HG02798 (cell line): ENCODE measurements around the gene OSMR.

Source experiments
- ATAC-seq: cut with Tn5 transposase; IDR thresholded peaks from one replicate; pipeline ENCODE4 v1.9.1; 2021; ENCODE audit warnings: mild to moderate bottlenecking; ENCODE audit not compliant: unreplicated experiment, poor library complexity

Gene OSMR

GRCh38 chr5:38845526-38846378 is at the start of gene OSMR:
Gene OSMR (plus strand): TSS chr5:38846012. CDS start chr5:38869045, 23,033 bp downstream.
- no peak for ATAC-seq

DNA sequence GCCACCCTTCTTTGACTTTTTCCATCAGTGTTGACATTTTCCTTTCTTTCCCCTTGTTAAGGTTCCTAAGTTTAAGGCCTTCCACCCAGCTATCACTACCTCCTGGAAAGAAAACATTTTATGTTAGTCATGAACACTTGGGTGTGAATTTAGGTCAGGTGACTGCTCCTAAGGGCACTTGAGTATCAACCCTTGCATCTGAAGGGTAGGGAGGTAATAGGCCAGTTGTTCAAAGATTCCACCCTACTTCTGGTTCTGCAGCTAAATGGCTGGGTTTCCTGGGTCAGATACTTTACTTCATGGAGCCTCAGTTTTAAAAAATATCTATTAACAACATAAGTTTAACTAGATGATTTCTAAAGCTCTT is 49.1 kb upstream of the OSMR start:
- no peak for ATAC-seq

DNA sequence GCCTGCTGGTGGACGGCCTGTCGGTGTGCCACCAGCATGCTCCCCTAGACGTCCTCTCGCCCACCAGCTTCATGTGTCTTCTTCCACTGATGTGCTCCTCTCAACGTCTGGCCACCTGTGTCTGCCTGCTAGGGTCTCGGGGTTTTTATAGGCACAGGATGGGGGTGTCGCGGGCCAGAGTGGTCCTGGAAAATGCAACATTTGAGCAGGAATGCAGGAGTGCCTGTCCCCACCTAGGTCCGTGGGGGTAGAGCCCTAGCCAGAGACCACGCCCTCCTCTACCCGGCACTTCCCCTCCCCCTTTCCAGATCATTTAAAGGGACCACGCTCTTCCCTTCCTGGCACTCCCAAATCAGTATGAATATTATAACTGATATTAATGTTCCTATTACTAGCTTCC is 48.0 kb upstream of the OSMR start:
- no peak for ATAC-seq

DNA sequence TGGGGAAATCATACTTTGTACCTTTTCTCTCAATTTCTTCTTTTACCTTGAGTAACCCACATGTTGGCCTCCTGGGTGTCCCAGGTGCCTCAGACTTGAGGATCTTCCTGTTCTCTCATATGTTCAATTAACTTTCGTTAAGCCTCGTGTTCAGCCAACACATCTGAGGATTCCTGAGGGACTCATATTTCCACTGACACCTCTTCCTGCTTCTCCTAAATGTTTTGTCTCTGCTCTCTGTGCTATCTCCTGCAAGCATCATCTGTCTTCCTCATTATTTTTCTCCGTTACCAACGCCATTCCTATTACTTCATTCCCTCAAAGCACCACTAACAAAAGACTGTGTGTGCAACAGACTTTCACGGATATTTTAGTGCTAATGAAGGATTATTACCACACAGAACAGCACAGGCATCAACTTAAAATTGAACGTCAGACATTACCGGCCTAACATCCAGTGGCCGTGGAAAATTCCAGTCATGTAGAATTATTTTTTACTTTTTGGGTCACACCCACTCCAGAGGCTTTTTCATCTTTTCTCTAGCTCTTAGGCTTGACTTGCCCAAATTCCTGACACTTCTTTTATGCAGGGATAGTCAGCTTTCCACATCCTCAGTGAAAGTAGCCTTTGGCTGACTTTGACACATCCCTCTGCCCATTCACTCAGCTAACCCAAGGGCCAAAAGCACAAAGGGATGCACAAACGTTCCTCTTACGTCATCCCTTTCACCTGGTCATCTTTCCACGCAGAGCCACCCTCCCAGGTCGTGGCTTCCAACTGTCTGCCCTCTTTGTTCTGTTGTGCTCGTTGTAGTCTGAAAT is 46.0 kb upstream of the OSMR start:
- ATAC-seq, result no peak

GRCh38 chr5:38800515-38800914 is 45.3 kb upstream of the OSMR start:
- no peak for ATAC-seq

DNA sequence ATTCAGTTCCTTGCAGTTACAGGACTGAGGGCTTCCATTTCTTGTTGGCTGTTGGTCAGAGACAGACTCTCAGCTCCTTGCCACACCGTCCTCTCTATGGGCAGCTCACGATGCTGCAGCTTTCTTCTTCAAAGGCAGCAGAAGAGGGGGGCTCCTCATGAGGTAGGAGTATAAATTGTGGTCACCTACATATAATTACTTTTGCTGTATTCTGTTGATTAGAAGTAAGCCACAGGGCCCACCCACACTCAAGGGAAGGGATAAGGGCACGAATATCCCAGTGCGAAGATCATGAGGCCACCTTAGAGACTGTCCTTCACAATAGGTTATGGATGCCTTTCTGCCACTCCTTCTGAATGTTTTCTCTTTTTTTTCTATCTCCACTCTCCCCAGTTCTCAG is 43.7 kb upstream of the OSMR start:
- no peak for ATAC-seq

GRCh38 chr5:38803246-38803645 is 42.6 kb upstream of the OSMR start:
- ATAC-seq, result no peak

DNA sequence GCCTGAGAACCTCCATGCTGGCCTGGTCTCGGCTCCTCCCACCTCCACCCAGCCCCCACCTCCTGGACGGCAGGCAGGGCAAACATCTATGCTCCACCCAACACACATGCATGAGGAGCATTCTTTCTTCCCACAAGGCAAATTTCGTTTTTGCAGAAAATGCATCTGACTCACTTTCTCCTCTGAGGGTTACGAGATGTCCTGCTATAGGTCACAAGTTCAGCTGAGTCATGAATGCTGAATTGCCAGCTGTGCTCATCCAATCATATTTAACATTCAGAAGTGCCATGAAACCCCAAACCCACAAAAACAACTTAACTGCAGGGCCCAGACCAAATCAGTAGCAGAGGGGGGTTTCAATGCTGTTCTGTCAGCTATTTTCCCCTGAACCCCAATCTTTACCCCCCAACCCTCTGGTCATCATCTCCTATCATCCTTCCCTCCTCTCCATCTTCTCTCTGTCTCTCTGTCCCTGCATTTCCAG is 39.0 kb upstream of the OSMR start:
- no peak for ATAC-seq

GRCh38 chr5:38807570-38808483 is 38.0 kb upstream of the OSMR start:
- no peak for ATAC-seq

- no peak for ATAC-seq
Measured at GRCh38 chr5:38808666-38809343, 37.0 kb upstream of the OSMR start.

DNA sequence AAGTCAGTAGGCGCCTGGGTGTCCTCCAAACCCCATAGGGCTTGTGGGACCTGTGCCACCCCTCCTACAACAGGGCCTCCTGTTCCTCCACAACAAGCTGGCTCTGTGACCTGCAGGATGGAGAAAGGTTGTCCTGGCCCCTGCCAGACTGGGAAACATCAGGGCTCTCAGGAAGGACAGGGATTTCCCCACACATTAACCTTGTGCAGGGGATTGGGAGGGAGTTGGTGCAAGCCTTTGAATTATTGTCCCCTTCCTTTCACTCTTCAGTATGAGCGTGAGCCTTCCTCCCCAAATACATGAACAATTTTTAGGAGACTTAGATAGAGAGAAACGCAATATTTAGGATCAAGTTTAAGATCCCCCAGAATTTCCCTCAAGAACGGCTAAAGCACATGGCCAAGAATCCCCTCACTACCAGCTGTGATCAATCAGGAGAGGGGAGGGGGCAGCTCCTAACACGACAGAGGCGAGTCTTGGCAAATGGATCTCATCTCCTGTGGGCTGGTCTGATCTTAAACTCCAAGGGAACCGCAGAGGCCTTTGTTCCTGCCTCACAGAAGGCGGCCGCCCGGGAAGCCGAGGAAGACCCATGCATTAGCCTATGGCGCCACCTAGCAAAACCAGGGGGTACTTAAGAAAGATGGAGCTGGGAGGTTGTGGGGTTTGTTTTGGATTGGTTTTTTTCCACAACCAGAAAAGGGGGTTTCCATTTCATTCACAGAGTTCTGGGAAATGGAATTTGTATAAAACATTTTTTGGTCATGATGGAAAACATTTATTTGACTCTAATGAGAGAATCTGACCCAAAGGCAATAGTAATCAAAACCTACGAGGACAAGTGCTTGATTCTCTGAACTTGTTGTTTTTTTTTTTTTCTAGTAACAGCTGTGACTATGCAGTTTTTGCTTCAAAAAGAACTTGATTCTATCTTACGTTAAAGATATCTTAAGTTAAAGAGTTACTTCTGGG is 36.1 kb upstream of the OSMR start:
- ATAC-seq, result no peak

- ATAC-seq, result no peak
Measured at GRCh38 chr5:38814879-38815278, 30.9 kb upstream of the OSMR start.

DNA sequence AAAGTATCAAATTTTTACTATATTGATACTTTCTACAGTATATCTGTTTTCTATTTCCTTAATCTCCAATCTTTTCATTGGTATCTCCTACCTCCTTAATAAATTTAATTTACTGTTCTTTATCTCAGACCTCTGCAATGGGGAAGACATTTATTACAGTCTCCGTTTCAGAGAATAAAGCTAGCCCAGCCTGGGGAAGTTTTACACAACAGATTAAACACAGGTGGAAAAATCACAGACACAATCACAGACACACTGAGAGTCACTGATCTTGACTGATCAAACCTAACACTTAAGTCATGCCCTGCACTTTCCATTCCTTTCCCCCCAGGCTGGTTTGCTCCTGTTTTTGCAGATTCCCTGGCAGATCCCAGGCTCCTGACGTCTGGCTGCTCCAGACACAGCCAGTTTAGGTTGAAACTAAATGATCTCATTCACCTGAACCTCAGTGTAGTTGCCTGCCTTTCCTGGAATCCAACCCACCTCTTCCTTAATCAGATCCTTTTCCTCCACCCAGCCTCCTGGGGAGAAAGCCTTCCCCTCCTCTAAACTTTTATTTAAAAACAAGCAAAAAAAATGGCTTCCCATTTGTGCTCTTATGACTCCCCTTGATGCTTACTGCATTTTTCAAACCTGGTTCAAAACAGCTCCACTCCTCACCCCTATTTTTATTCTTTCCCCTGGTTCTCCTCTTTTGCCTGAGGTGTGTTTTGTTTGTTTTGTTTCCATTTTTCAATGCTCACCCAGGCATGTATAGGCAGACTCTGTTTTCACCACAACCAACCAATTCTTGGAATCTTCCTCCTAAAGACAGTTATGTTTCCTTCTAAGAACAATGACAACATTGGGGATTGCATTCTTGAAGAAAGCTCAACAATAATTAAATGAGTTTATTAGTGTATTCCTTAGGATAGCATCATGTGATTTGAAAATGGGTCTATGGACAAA is 29.5 kb upstream of the OSMR start:
- no peak for ATAC-seq

DNA sequence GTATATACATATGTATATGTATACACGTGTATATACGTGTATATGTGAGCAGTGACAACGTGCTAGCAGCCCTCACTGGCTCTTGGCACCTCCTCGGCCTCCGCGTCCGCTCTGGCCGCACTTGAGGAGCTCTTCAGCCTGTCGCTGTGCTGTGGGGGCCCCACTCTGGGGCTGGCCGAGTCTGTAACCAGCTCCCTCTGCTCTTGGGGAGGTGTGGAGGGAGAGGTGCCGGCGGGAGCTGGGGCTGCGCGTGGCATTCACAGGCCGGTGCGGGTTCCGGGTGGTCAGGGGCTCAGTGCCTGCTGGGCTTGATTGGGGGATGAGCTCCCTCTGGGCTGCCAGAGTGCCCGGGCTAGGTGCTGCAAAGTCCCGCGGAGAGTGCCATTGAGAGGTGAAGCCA is 24.1 kb upstream of the OSMR start:
- ATAC-seq, result no peak

DNA sequence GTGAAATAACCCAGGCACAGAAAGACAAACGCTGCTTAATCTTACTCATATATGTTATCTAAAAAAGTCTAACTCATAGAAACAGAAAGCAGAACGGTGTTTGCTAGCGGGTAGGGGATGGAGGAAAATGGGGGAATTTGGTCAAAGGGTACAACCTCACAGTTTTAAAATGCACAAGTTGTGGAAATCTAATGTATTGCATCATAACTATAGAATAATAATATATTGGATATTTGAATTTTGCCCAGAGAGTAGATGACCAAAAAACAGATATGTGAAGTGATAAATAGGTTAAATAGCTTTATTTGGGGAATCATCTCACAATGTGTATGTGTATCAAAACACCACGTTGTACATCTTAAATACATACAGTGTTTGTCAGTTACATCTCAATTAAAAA is 22.3 kb upstream of the OSMR start:
- ATAC-seq, result no peak

DNA sequence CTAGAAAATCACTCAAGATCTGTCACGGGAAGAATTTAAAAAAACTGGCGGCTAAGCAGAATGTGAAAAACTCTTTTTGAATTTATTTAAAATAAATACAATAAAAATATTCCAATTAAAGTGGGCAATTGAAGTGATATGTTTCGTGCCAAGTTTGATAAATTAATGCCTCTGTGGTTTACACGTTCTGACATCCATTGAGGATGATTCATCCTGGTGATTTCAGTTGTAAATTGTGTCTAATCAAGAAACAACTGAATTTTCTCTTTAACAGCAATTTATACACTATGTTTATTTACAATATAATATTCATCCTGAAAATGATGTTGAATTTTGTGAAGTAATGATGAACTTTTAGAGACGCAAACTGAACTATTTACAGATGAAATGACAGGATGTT is 21.0 kb upstream of the OSMR start:
- no peak for ATAC-seq

DNA sequence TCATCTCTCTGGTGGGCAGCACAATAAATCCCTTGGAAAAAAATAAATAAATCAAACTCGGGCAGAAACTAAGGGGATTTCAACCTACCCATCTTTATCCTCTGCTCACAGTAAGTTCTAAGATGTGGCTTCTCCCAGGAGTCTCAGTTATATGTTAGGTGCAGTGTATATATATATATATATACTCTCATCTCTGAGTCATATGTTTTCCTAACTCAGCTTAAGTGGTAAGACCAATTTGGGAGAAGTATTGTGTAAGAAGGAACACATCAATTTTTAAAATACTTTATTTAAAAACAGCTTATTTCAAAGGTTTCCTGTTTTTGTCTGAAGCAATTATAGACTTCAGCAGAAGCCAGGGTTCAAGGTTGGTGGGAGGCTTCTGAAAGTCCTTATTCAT is 20.3 kb upstream of the OSMR start:
- no peak for ATAC-seq

DNA sequence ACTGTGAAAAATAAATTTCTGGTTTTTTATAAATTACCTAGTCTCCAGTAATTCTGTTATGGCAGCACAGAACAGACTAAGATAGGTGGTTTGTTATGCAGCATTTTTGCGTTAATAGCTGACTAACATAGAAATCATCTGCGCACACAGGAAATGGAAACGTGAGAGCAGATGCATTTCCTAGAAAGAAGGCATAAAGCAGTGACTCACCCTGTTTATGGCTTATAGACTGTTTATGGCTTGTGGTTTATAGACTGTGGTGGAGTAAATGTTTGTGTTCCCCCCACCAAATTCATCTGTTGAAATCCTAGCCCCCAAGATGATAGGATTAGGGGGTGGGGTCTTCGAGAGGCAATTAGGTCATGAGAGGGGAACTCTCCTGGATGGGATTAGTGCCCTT is 18.3 kb upstream of the OSMR start:
- no peak for ATAC-seq
